SK-N-SH (cell line): ENCODE data around the gene ABL2.

Source experiments
- CTCF ChIP-seq: fragments of 200-600 bp; sonication (generic); IDR thresholded peaks from 2 replicates; pipeline ENCODE4 v1.6.1; 2017; ENCODE audit warnings: antibody characterized with exemption, mild to moderate bottlenecking, moderate library complexity
- IRF3 ChIP-seq: fragments of 150-350 bp; IDR thresholded peaks from 2 replicates; pipeline ENCODE4 v1.6.1; 2016; ENCODE audit warnings: mild to moderate bottlenecking, low read depth, low read length
- MAX ChIP-seq: IDR thresholded peaks from 2 replicates; pipeline ENCODE4 v1.4.0; 2012; ENCODE audit warnings: low read depth
- PBX3 ChIP-seq: IDR thresholded peaks from 2 replicates; pipeline ENCODE4; 2012
- POLR2AphosphoS5 ChIP-seq: IDR thresholded peaks from 2 replicates; pipeline ENCODE4 v1.6.1; 2012; ENCODE audit warnings: low read depth, low read length
- REST ChIP-seq: IDR thresholded peaks from 2 replicates; pipeline ENCODE4 v1.6.1; 2012; ENCODE audit warnings: mild to moderate bottlenecking, low read depth, low read length, moderate library complexity
- RFX5 ChIP-seq: IDR thresholded peaks from 2 replicates; pipeline ENCODE4 v1.6.1; 2012; ENCODE audit warnings: mild to moderate bottlenecking, improper control_type of control experiment, low read length
- SMC3 ChIP-seq: IDR thresholded peaks from 2 replicates; pipeline ENCODE4 v1.6.1; 2012; ENCODE audit warnings: low read depth, low read length, improper control_type of control experiment
- TCF12 ChIP-seq: IDR thresholded peaks from 2 replicates; pipeline ENCODE4 v1.4.0; 2012
- ZBTB33 ChIP-seq: IDR thresholded peaks from 2 replicates; pipeline ENCODE4 v1.4.0; 2012; ENCODE audit warnings: low read depth, borderline replicate concordance

GRCh38 chr1:179103999-179104398 lies 125.5 kb downstream of the ABL2 start:
- TF ChIP-seq IRF3 = no peak
- TF ChIP-seq SMC3 = no peak
- TF ChIP-seq CTCF = no peak
- TF ChIP-seq TCF12 = no peak
- no peak for TF ChIP-seq POLR2AphosphoS5
- TF ChIP-seq ZBTB33 = no peak
- no peak for TF ChIP-seq RFX5
- TF ChIP-seq PBX3 = no peak
- TF ChIP-seq MAX = no peak
- no peak for TF ChIP-seq REST
